Gastrocnemius medialis (tissue), 4 donors: ENCODE measurements around the gene CCIN.

Source experiments
- POLR2A ChIP-seq, 2 donors: fragments of 450-650 bp; IDR thresholded peaks; one replicate each; pipeline ENCODE4 v1.6.1; 2017; ENCODE audit warnings: antibody characterized with exemption in 2 of 2, mild to moderate bottlenecking in 2 of 2, moderate library complexity in 2 of 2
- TF ChIP-seq, protein P1 (sequence below), 5 experiments: fragments of 450-650 bp in 3 of 5; fragments of 200-600 bp in 2 of 5; sonication (generic) in 2 of 5; IDR thresholded peaks in 4 of 5; conservative IDR thresholded peaks in 1 of 5; 1 replicate in 4 of 5; 2 replicates in 1 of 5; pipeline ENCODE4 v1.5.1; 2016 to 2019; ENCODE audit warnings: antibody characterized with exemption in 5 of 5, mild to moderate bottlenecking in 3 of 5, moderate library complexity in 3 of 5

DNA sequence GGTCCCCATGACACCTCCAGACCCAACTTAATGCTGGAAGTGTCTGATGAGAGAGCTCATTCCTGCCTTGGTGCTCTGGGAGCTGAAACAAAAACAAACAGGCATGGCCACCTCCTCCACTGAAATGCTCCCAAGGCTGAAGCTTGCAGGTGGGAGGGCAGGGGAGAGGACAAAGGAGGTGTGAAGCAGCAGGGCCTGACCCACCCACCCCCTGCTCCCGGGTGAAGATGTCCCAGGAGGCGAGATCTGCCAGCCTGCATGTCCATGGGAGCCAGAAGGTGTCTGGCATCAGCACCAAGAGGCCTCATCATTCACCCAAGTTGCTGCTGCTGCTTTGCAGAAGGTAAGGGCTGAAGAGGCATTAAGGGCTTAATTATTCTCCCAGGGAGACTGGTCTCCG, 4.2 kb upstream of the CCIN start:
- no peak for TF ChIP-seq POLR2A (IDR thresholded peaks at IDR 0.05)
- TF ChIP-seq, protein P1, sequence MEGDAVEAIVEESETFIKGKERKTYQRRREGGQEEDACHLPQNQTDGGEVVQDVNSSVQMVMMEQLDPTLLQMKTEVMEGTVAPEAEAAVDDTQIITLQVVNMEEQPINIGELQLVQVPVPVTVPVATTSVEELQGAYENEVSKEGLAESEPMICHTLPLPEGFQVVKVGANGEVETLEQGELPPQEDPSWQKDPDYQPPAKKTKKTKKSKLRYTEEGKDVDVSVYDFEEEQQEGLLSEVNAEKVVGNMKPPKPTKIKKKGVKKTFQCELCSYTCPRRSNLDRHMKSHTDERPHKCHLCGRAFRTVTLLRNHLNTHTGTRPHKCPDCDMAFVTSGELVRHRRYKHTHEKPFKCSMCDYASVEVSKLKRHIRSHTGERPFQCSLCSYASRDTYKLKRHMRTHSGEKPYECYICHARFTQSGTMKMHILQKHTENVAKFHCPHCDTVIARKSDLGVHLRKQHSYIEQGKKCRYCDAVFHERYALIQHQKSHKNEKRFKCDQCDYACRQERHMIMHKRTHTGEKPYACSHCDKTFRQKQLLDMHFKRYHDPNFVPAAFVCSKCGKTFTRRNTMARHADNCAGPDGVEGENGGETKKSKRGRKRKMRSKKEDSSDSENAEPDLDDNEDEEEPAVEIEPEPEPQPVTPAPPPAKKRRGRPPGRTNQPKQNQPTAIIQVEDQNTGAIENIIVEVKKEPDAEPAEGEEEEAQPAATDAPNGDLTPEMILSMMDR (IDR thresholded peaks at IDR 0.05 in 4 of 5, conservative IDR thresholded peaks at IDR 0.05 in 1 of 5), result no peak
